ENCODE measurements around the gene TMEM184B. TPM values are rescaled to one million over a fixed set of nuclear protein-coding genes. Genes with fewer than 3 reads are reported as not detected.

The TMEM184B gene
- total and polyA plus RNA-seq, 10 of the 15 experiments (the other 5 are each of a cell fraction or from before 2014, with no cell fraction given): 0.56 to 22.4 (median 7.9) TPM

DNA sequence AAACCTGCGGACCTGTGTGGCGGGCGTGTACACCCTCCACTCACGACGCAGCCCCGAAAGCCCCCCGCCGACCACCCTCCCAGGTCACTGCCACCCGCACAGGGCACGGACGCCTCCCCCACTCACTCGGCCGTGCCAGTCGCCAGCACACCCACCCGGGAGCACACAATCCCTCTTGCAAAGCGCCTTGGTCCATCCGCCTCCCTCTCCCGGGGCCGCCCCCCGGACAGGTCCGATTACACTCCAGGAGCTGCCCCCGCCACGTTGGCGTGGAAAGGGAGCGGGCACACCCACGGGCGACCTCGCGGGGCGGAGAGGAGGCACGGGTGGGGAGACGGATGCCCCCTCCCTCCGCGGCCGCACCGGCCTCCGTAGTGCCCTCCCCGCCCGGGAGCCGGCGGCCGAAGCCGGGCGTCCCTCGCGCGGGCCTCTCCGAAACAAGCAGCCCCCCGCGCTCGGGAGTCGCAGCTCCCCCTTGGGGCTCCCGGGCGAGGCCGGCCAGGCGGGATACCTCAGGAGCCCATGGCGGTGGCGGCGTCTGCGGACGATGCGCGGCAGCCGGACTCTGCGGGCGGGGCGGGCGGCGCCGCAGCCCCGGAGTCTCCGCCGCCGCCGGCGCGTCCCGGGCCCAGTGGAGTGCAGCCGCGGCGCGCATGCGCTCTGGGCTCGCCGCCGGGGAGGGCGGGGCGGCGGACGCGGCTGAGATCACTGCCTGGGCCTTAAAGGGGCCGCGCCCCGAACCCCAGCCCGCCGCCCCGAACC lies at the start of gene TMEM184B (continued):
- TF ChIP-seq SIX5 (IDR thresholded peaks at IDR 0.05; ENCODE audit: low read depth, low read length, severe bottlenecking): no peak
- TF ChIP-seq KLF5 (IDR thresholded peaks at IDR 0.05; ENCODE audit: partially characterized antibody): no peak
- TF ChIP-seq, protein P1, sequence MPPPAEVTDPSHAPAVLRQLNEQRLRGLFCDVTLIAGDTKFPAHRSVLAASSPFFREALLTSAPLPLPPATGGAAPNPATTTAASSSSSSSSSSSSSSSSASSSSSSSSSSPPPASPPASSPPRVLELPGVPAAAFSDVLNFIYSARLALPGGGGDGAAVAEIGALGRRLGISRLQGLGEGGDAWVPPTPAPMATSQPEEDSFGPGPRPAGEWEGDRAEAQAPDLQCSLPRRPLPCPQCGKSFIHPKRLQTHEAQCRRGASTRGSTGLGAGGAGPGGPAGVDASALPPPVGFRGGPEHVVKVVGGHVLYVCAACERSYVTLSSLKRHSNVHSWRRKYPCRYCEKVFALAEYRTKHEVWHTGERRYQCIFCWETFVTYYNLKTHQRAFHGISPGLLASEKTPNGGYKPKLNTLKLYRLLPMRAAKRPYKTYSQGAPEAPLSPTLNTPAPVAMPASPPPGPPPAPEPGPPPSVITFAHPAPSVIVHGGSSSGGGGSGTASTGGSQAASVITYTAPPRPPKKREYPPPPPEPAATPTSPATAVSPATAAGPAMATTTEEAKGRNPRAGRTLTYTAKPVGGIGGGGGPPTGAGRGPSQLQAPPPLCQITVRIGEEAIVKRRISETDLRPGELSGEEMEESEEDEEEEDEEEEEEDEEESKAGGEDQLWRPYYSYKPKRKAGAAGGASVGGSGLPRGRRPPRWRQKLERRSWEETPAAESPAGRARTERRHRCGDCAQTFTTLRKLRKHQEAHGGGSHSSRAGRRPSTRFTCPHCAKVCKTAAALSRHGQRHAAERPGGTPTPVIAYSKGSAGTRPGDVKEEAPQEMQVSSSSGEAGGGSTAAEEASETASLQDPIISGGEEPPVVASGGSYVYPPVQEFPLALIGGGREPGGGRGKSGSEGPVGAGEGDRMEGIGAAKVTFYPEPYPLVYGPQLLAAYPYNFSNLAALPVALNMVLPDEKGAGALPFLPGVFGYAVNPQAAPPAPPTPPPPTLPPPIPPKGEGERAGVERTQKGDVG (CRISPR knock-in tag; IDR thresholded peaks at IDR 0.05): no peak
- TF ChIP-seq, protein P2, sequence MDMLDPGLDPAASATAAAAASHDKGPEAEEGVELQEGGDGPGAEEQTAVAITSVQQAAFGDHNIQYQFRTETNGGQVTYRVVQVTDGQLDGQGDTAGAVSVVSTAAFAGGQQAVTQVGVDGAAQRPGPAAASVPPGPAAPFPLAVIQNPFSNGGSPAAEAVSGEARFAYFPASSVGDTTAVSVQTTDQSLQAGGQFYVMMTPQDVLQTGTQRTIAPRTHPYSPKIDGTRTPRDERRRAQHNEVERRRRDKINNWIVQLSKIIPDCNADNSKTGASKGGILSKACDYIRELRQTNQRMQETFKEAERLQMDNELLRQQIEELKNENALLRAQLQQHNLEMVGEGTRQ (IDR thresholded peaks at IDR 0.05; ENCODE audit: borderline replicate concordance, low read depth, low read length): no peak
- TF ChIP-seq FOXK2 (IDR thresholded peaks at IDR 0.05): no peak
- no peak for TF ChIP-seq SUZ12 (IDR thresholded peaks at IDR 0.05; ENCODE audit: unreplicated experiment)
- TF ChIP-seq, protein P3, sequence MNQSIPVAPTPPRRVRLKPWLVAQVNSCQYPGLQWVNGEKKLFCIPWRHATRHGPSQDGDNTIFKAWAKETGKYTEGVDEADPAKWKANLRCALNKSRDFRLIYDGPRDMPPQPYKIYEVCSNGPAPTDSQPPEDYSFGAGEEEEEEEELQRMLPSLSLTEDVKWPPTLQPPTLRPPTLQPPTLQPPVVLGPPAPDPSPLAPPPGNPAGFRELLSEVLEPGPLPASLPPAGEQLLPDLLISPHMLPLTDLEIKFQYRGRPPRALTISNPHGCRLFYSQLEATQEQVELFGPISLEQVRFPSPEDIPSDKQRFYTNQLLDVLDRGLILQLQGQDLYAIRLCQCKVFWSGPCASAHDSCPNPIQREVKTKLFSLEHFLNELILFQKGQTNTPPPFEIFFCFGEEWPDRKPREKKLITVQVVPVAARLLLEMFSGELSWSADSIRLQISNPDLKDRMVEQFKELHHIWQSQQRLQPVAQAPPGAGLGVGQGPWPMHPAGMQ (IDR thresholded peaks at IDR 0.05; ENCODE audit: borderline replicate concordance): no peak
- TF ChIP-seq, protein P4, sequence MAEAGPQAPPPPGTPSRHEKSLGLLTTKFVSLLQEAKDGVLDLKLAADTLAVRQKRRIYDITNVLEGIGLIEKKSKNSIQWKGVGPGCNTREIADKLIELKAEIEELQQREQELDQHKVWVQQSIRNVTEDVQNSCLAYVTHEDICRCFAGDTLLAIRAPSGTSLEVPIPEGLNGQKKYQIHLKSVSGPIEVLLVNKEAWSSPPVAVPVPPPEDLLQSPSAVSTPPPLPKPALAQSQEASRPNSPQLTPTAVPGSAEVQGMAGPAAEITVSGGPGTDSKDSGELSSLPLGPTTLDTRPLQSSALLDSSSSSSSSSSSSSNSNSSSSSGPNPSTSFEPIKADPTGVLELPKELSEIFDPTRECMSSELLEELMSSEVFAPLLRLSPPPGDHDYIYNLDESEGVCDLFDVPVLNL (IDR thresholded peaks at IDR 0.05; ENCODE audit: low read depth, low read length): no peak
- TF ChIP-seq, protein P5, sequence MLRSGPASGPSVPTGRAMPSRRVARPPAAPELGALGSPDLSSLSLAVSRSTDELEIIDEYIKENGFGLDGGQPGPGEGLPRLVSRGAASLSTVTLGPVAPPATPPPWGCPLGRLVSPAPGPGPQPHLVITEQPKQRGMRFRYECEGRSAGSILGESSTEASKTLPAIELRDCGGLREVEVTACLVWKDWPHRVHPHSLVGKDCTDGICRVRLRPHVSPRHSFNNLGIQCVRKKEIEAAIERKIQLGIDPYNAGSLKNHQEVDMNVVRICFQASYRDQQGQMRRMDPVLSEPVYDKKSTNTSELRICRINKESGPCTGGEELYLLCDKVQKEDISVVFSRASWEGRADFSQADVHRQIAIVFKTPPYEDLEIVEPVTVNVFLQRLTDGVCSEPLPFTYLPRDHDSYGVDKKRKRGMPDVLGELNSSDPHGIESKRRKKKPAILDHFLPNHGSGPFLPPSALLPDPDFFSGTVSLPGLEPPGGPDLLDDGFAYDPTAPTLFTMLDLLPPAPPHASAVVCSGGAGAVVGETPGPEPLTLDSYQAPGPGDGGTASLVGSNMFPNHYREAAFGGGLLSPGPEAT (IDR thresholded peaks at IDR 0.05; ENCODE audit: low read depth): no peak
- TF ChIP-seq SP1 (IDR thresholded peaks at IDR 0.05; ENCODE audit: low read depth, low read length): peak; percentile 8
- no peak for TF ChIP-seq NR2C2 (IDR thresholded peaks at IDR 0.05; ENCODE audit: borderline replicate concordance, control insufficient read depth, insufficient read length, low read depth)
- TF ChIP-seq RFX5 (IDR thresholded peaks at IDR 0.05; ENCODE audit: low read depth, low read length): no peak
- no peak for TF ChIP-seq POU2F2 (IDR thresholded peaks at IDR 0.05; ENCODE audit: borderline replicate concordance, low read depth, low read length)
- TF ChIP-seq, protein P6, sequence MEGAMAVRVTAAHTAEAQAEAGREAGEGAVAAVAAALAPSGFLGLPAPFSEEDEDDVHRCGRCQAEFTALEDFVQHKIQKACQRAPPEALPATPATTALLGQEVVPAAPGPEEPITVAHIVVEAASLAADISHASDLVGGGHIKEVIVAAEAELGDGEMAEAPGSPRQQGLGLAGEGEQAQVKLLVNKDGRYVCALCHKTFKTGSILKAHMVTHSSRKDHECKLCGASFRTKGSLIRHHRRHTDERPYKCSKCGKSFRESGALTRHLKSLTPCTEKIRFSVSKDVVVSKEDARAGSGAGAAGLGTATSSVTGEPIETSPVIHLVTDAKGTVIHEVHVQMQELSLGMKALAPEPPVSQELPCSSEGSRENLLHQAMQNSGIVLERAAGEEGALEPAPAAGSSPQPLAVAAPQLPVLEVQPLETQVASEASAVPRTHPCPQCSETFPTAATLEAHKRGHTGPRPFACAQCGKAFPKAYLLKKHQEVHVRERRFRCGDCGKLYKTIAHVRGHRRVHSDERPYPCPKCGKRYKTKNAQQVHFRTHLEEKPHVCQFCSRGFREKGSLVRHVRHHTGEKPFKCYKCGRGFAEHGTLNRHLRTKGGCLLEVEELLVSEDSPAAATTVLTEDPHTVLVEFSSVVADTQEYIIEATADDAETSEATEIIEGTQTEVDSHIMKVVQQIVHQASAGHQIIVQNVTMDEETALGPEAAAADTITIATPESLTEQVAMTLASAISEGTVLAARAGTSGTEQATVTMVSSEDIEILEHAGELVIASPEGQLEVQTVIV (IDR thresholded peaks at IDR 0.05; ENCODE audit: borderline replicate concordance, partially characterized antibody): no peak
- TF ChIP-seq CBFB (IDR thresholded peaks at IDR 0.05; ENCODE audit: low read depth): no peak
- TF ChIP-seq DPF2 (IDR thresholded peaks at IDR 0.05): peak; percentile 76

Data from GM12878 (cell line).